Activated CD8-positive, alpha-beta memory T cell treated with anti-CD3 and anti-CD28 coated beads for 4 hours (primary cell): Measurements from ENCODE around the gene TCAF1.
"Not testable (repeated sequence)": the region's sequence is repeated elsewhere in the genome, so short reads cannot be mapped to it uniquely, and the experiment has no call there.

ENCODE experiments used
- DNase-seq, 2 donors: peaks; one replicate each; pipeline ENCODE4 v3.0.0-alpha.2; 2020; ENCODE audit warnings: low read depth in 2 of 2

The TCAF1 gene

GRCh38 chr7:143906151-143906550, 4.2 kb upstream of the TCAF1 start:
- DNase-seq = no peak

GRCh38 chr7:143905509-143905908, 3.5 kb upstream of the TCAF1 start:
- DNase-seq = no peak

GRCh38 chr7:143902332-143902899, 440 bp upstream of the TCAF1 start:
- no peak for DNase-seq

- no peak for DNase-seq
These were observed 676 bp downstream of the TCAF1 start for GRCh38 chr7:143901332-143901667.

- DNase-seq = no peak
These were observed 1.7 kb downstream of the TCAF1 start for GRCh38 chr7:143900230-143900766.

GRCh38 chr7:143898810-143899209, 3.2 kb downstream of the TCAF1 start:
- DNase-seq = no peak

- no peak for DNase-seq
These were observed 5.3 kb downstream of the TCAF1 start for GRCh38 chr7:143896667-143897066.

- DNase-seq = no peak
These were observed 9.3 kb downstream of the TCAF1 start for GRCh38 chr7:143892527-143893300.

GRCh38 chr7:143891457-143891856, 10.5 kb downstream of the TCAF1 start:
- DNase-seq = no peak

GRCh38 chr7:143890558-143890957, 11.4 kb downstream of the TCAF1 start:
- no peak for DNase-seq

- DNase-seq = no peak
These were observed 12.9 kb downstream of the TCAF1 start for GRCh38 chr7:143889068-143889467.

GRCh38 chr7:143886826-143887477, 15.0 kb downstream of the TCAF1 start:
- no peak for DNase-seq

- DNase-seq = no peak
These were observed 16.0 kb downstream of the TCAF1 start for GRCh38 chr7:143885951-143886350.

GRCh38 chr7:143884969-143885559, 16.9 kb downstream of the TCAF1 start:
- no peak for DNase-seq

- no peak for DNase-seq
These were observed 17.6 kb downstream of the TCAF1 start for GRCh38 chr7:143884241-143884968.

- DNase-seq = no peak
These were observed 19.3 kb downstream of the TCAF1 start for GRCh38 chr7:143882604-143883078.

GRCh38 chr7:143882020-143882603, 19.9 kb downstream of the TCAF1 start:
- DNase-seq = no peak

- DNase-seq = no peak
These were observed 23.1 kb downstream of the TCAF1 start for GRCh38 chr7:143878884-143879283.

GRCh38 chr7:143877098-143877497, 24.9 kb downstream of the TCAF1 start:
- no peak for DNase-seq

GRCh38 chr7:143876218-143876617, 25.8 kb downstream of the TCAF1 start:
- DNase-seq = no peak

GRCh38 chr7:143873242-143873641, 28.7 kb downstream of the TCAF1 start:
- DNase-seq = not testable (repeated sequence)
